ENCODE results near the gene AUTS2.

AUTS2 gene

GRCh38 chr7:70460562-70460961 is 862.3 kb downstream of the AUTS2 start:
- no peak for DNase-seq (ENCODE audit: low read depth in 2 of 2)

DNA sequence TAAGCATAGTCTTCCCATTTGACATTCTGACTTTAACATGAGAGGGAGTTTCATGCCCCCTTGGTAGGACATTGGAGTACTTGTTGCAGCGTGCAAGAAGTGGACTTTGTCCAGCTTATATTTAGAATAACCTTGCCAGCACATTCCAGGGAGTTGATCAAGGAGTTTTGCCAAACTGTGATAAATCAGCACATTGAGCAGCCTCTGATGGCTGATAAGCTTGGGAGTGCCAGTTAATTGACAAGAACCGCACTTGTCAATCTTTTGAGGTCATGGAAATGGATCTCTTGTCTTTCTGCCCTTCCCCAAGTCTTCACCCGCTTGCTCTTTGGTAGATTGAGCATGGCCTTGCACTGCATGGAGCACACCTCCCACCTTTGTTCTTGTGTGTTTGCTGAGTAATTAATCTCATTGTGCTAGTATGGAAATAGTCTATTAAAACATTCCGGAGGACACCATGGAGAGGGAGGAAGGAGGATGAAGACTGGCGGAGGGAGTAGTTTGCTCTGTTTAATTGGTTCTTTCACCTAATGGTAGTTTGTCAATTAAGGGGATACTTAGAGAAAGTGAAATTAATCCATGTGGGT is 865.2 kb downstream of the AUTS2 start:
- DNase-seq (ENCODE audit: low read depth in 2 of 2), result no peak

- DNase-seq (ENCODE audit: low read depth in 2 of 2), result no peak
Observed at GRCh38 chr7:70466725-70467364, 868.6 kb downstream of the AUTS2 start.

GRCh38 chr7:70470746-70471145 is 872.5 kb downstream of the AUTS2 start:
- no peak for DNase-seq (ENCODE audit: low read depth in 2 of 2)

DNA sequence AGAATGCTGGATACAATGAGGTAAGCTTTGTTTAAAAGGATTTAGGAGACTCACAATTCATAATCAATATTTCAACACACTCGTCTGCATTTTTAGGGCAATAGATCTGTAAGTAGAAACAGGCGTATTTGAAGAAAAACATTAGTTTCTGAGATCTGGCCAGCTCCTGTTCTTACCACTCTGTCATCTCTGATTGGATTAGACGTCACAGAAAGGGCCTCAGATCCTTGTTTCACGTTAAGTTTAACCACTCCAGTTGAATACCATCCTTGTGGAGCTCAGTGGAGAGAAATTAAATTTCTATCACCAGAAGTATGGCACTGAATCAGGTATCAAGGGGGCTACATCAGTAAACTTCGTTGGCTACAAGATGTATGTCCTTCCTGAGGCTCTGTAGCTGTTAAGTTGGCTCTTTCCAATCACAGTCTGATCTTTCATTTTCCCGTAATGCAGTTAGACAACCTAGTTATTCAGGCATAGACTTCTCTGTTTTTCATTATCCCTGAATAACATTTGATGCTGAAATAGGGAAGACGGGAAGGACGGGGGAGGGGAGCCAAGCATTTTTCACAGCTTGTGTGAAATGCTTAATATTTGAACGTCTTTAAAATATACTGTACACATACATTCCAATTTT is 874.4 kb downstream of the AUTS2 start:
- DNase-seq (ENCODE audit: low read depth in 2 of 2), result no peak

DNA sequence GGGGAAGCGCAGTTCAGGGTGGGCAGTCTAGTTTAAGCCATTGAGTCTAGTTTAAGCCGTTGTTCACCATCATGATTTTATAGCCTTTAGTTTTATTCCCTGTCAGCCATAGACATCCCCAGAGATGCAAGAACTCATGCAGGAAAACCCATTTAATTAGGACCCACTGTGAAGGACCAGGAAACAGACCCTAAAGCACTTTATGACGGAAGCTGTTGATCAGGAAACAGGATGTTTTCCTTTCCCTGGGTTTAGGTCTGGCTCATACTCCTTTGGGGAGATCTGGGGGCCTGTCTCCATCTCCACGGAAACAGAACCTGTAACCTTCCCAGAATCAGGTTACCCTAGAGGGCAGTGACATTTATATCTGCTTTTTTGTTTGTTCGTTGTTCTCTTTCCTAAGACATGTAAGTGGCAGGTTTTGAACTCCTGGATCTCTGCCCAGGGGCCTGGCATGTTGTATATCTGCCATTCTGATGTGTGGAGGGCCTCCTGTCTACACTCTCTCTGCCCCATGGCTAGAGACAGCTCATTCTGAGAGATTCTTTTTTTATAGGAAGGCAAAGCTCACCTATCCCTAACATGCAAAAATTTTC is 876.5 kb downstream of the AUTS2 start:
- no peak for DNase-seq (ENCODE audit: low read depth in 2 of 2)

DNA sequence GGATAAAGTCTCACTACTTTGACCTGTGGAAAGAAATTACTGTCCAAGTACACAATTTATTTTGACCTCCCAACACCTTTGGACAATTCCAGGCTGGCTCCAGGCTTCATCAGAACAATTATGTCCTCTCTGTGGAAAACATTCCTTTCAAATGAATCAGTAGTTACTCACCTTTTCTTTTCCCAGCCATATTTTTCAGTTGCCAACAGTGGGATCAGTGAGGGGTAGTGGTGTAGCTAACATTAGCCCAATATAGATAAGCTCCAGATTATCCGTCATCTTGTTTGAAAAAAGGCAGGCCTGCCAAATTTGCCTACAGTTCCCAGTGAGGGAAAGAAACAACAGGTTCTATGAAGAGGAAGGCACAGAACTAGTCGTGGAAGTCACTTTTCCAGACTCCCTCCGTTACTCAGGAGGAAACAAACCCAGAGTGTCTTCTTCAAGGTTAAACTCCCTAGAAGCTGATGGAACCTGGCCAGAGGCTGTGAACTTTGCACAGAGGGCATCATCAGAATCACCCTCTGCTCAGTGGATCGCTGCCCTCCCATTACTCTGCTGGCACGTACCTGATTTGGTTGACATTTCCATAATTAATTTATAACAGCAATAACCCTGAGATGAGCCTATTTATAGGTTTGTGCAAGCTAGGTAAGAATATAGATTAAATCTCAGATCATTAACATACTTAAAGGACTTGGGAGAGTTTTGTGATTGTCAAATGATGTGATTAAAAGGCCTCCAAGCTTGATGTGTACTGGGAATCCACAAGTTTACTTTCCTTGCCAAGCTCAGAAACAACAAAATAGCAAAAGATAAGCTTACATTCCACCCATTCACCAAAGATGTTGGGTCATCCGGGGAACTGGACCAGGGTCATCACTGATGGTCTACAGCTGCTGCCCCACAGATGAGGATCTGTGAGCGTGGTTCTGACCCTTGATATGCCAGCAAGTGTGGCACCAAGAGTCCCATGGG is 879.0 kb downstream of the AUTS2 start:
- no peak for DNase-seq (ENCODE audit: low read depth in 2 of 2)

DNA sequence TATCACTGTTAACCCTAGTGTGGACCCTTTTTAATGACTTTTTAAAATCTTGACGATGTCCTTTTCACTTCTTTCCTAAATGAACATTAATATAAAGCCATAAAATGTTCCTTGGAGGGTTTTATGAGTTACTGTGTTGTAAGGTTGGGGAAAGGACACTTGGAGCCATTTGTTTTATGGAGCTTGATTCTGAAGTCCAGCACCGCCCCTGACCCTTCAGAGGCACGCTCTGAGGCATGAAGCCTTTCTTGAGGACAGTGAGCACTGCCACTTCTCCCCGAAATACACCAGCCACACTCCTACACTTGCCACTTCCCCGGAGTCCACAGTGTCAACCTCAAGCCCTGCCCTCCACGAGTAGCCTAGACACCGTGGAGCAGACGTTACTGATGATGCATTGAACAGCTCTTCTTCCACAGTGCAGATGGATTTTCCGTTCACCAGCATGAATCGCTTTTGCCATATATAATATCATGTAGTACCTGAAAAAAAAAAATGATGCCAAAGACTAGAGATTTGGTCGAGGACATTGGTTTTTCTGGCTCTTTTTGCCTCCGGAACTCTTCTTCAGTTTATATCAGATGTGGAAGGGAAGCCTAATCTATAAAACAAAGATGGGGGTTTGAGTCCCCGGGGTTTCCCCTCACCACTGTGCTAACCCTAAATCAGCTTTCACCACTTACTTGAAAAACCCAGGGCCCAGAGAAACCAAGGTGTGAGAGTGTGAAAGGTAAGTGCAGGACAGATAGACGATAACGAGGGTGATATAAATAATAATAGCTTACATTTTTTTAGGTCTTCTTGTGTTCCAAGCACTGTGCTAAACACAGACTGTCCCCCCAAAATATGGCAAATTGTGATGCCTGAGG is 881.1 kb downstream of the AUTS2 start:
- DNase-seq (ENCODE audit: low read depth in 2 of 2), result no peak

DNA sequence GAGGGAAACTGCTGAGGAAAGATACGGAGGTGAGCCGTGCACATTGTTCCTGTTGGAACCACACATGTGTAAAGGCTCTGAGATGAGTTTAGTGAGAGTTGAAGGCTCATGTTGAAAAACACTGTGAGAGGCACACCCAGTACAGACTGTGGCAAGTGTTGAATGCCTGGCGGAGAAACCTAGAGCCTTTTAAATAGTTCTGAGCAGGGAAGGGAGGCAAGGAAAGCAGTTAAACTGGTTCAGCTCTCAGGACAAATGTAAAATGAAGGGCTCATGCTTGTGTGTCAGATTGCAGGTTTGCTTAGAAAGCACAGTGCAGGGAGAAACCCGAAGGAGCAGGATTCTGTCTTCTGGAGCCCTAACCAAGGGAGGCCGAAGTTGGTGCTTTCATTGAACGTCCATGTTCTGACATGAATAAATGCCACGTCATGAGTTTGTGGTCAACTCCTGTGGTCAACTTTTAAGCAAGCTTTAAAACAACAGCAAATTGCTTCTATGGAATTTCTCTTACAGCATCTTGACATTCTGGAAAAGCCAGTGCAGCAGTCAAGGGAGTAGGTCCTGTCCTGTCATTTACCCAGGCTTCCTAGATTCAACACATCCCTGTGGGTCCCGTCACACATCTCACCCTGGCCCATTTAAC is 882.8 kb downstream of the AUTS2 start:
- DNase-seq (ENCODE audit: low read depth in 2 of 2), result no peak

- DNase-seq (ENCODE audit: low read depth in 2 of 2), result no peak
Observed at GRCh38 chr7:70481570-70482123, 883.4 kb downstream of the AUTS2 start.

DNA sequence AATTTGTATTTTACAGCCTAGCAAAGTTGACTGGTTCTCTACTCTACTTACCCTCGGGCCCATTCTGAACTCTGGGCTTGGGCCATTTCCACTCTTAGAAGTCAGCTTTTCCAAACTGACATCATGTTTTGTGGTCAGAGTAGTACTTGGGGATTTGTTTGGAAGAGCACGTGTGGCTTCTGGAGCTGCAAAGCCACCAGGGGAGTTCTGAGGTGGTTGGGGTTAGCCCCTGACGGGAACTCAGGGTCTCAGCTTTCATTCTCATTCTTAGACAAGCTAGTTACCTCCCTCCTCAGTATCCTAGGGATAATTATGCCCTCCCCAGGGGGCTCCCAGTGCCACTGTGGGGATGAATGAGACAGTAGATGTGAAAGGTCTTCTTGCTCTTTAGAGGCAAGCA is 886.0 kb downstream of the AUTS2 start:
- DNase-seq (ENCODE audit: low read depth in 2 of 2), result no peak

- no peak for DNase-seq (ENCODE audit: low read depth in 2 of 2)
Observed at GRCh38 chr7:70486977-70487376, 888.7 kb downstream of the AUTS2 start.

- no peak for DNase-seq (ENCODE audit: low read depth in 2 of 2)
Observed at GRCh38 chr7:70487428-70487827, 889.2 kb downstream of the AUTS2 start.

- no peak for DNase-seq (ENCODE audit: low read depth in 2 of 2)
Observed at GRCh38 chr7:70487886-70488285, 889.6 kb downstream of the AUTS2 start.

DNA sequence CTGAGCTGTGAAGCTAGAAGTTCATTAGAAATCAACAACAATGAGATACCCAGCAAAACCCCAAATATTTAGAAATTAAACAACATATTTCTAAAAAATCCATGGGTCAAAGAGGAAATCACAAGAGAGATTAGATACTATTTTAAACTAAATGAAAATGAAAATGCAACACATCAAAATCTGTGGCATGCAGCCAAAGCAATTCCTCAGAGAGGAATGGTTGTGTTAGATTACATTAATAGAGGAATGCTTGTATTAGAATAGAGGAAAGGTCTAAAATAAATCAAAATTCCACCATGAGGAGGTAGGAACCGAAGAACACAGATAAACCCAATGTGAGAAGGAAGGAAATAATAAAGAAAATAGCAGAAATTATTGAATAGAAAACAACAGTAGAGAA is 891.5 kb downstream of the AUTS2 start:
- no peak for DNase-seq (ENCODE audit: low read depth in 2 of 2)

GRCh38 chr7:70492625-70493024 is 894.4 kb downstream of the AUTS2 start:
- no peak for DNase-seq (ENCODE audit: low read depth in 2 of 2)

DNA sequence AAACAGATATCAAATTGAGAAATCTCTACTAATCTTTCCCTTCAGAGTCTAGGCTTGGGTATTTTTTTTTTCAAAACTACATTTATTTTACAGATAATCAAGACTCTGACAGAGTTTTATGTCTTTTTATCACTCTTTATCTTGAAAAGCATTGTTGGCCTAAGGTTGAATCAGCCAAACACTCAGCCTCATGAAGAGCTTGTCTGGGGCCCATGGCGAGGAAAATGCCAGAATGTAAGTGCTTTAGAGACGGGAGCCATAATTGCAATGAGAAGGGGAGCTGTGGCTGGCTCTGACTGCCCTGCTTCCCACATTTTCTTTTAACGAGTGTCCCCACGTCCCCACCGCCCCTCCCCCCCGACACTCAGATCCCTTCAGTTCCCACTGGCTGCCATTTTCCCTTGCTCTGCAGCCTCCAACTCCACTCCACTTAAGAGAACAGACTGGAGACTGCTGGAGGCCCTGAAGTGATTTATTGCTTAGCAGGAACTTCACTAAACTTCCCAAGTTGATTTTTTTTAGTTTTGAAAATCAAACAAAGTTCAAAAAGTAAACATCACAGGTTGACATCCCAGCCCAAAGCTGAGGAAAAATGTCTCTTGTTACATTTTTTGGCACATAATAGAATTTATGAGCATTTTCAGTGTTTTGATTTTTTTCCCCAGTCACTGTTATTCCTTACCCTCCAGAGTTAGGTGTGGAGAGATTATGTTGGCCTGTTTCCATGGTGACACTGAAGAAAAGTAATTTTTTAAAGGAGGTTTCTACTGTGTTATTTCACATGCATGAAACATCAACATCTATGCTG is 896.2 kb downstream of the AUTS2 start:
- no peak for DNase-seq (ENCODE audit: low read depth in 2 of 2)

GRCh38 chr7:70495033-70495376 is 896.7 kb downstream of the AUTS2 start:
- no peak for DNase-seq (ENCODE audit: low read depth in 2 of 2)

- DNase-seq (ENCODE audit: low read depth in 2 of 2), result no peak
Observed at GRCh38 chr7:70497793-70498192, 899.5 kb downstream of the AUTS2 start.
